GM21576 (cell line): ENCODE data around the gene EXT2.

Experiments
- ATAC-seq: cut with Tn5 transposase; IDR thresholded peaks from one replicate; pipeline ENCODE4 v1.9.1; 2021; ENCODE audit warnings: mild to moderate bottlenecking, moderate library complexity; ENCODE audit not compliant: unreplicated experiment

Gene EXT2

GRCh38 chr11:44192462-44193100, 97.1 kb downstream of the EXT2 start:
- ATAC-seq: no peak

- no peak for ATAC-seq
Observed at GRCh38 chr11:44193856-44194255, 98.4 kb downstream of the EXT2 start.

- no peak for ATAC-seq
Observed at GRCh38 chr11:44198146-44198724, 102.8 kb downstream of the EXT2 start.

DNA sequence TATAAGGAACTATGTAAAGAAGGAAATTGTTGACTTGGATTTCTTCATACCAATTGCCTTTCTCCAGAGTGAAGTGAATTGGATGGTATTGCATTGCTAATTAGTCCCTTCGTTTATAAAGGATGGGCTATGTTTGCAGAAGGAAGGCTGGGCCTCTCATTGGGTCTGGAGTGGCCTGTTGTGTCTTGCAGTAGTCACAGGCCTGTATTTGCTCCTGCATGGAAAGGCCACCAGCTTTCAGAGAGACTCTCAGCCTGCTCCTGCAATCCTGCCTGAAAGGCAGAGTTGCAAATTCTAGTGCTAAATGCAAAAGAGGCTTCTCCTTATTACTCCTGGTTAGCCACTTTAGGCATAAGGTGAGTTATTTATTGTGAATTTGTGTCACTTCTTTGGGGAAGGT, 103.8 kb downstream of the EXT2 start:
- ATAC-seq: no peak

- no peak for ATAC-seq
Observed at GRCh38 chr11:44199816-44200215, 104.3 kb downstream of the EXT2 start.

GRCh38 chr11:44203270-44204043, 108.0 kb downstream of the EXT2 start:
- ATAC-seq: no peak

GRCh38 chr11:44205352-44205751, 109.9 kb downstream of the EXT2 start:
- ATAC-seq: no peak

DNA sequence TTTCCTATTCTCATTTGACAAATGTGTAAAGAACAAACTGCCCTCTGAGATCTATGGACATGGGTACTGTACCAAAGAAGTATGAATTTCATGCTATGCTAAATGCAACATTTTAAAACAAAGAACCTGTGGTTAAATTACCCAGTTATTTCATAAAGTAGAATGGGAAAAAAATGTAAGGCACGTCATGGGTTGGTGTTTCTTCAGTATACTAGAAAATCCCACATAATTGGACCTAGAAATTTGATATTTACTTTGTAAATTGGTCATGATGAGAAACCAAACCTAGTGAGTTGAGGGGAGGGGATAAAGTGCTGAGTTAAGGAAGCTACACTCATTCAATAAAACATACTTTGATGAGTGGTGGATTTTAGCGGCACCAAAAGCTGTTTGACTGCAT, 110.4 kb downstream of the EXT2 start:
- ATAC-seq: no peak

DNA sequence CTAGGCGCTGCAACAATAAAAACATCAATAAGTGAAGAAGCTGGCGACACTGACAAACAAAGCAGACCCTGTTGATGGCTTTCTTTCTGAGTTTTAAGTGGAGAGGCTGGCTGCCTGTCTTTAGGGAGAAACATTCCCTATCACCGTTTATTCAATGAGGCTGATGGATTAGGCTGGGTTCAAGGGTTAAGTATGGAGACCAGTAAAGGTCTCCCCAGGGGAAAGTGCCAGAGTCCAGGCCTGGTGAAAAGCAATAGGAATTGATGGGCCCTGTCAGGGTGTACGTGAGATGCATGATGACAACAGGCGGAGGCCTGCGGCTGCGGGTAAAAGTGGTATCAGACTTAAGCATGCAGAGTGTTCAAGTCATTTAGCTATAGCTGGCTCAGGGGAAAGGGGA, 111.8 kb downstream of the EXT2 start:
- ATAC-seq: no peak

GRCh38 chr11:44208976-44209603, 113.6 kb downstream of the EXT2 start:
- ATAC-seq: no peak

DNA sequence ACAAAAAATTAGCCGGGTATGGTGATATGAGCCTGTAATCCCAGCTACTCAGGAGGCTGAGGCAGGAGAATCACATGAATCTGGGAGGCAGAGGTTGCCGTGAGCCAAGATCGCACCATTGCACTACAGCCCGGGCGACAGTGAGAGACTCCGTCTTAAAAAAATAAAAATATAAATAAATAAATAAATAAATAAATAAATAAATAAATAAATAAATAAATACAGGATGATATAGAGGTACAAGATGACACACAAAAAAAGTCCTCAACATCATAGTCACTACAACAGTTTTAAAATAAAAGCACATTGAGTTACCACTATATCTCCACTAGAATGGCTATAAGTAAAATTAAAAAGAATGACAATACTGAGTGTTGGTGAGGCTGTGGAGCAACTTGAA, 116.7 kb downstream of the EXT2 start:
- no peak for ATAC-seq

GRCh38 chr11:44213148-44213547, 117.7 kb downstream of the EXT2 start:
- ATAC-seq: no peak

DNA sequence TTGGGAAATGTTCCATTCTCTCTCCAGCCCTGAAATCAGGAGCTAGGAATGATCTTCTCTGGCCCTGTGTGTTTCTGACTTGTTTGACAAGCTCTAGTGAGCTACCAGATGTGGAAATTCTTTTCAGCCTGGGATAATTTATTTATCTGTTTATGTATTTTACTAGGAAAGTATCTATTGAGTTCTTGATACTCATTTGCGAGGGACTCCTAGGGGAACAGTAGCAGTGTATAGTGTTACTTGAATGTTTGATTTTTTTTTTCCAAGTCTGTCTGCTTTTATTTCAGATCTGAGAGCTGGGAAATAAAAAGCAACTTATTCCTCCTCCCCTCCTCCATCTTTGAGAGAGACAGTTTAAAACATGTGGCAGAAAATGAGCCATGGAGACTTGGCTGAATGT, 122.0 kb downstream of the EXT2 start:
- no peak for ATAC-seq

- ATAC-seq: no peak
Observed at GRCh38 chr11:44219830-44220796, 124.6 kb downstream of the EXT2 start.

- ATAC-seq: no peak
Observed at GRCh38 chr11:44221456-44221855, 126.0 kb downstream of the EXT2 start.

DNA sequence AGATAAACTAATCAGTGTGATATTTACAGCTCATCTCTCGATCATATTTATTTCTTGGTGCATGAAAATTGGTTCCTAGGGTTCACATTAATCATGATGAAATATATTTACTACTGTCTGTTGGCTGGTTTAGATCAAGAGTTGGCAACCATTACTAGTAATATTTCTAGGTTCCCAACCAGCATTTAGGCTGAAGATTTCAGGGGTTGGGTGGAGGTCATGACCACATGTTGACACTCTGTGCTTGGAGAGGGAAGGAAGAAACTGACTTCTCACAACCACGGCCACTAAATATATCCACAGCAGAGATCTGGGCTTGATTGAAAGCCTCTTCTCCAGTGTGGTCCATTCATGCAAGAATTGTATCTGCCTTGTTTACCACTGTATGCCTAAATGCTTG, 126.5 kb downstream of the EXT2 start:
- ATAC-seq: no peak

- ATAC-seq: no peak
Observed at GRCh38 chr11:44223238-44223637, 127.8 kb downstream of the EXT2 start.

GRCh38 chr11:44224867-44225501, 129.5 kb downstream of the EXT2 start:
- no peak for ATAC-seq

DNA sequence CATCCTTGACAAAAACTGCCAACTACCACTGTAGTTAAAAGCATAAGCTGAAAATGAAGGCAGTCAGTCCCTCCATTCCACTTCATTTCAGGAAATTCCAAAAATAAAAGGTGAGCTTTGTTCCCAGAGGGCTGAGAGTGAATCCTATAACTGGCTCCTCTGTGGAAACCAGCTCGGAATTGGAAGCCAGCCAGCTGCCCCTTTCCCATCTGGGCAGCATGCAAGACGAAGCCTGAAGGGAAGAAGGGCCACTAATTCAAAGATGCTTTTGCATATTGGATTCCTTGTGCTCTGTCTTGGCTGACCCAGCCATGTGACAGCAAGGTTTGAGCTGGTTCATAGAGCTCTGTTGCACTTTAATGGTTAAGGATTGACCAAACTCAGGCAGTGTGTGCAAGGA, 131.0 kb downstream of the EXT2 start:
- no peak for ATAC-seq

- no peak for ATAC-seq
Observed at GRCh38 chr11:44226945-44227344, 131.5 kb downstream of the EXT2 start.
